Fibroblast of lung (primary cell): ENCODE measurements around the gene RTF1. TPM values are rescaled to one million over a fixed set of nuclear protein-coding genes. Genes with fewer than 3 reads are reported as not detected.

Source experiments
- DNase-seq, 2 donors: peaks; one replicate each; pipeline versions ENCODE4 v3.0.0 to v3.0.0-alpha.2; 2010; ENCODE audit warnings: low read depth in 2 of 2
- H2AFZ ChIP-seq: 2 replicates; pipeline ENCODE4 v1.5.1; 2012; ENCODE audit warnings: low read length, control low read depth, inconsistent platforms
- H3K27ac ChIP-seq: 2 replicates; pipeline ENCODE4 v1.5.1; 2011; ENCODE audit warnings: low read length, control low read depth; ENCODE audit not compliant: insufficient read depth
- H3K27me3 ChIP-seq: 2 replicates; pipeline ENCODE4 v1.5.1; 2011; ENCODE audit warnings: mild to moderate bottlenecking, low read length; ENCODE audit not compliant: control insufficient read depth, insufficient read depth
- H3K36me3 ChIP-seq: 2 replicates; pipeline ENCODE4 v1.5.1; 2011; ENCODE audit warnings: low read length; ENCODE audit not compliant: control insufficient read depth, insufficient read depth
- H3K4me1 ChIP-seq: 2 replicates; pipeline ENCODE4 v1.5.1; 2011; ENCODE audit warnings: low read length; ENCODE audit not compliant: control insufficient read depth, insufficient read depth; ENCODE audit errors: extremely low read depth
- H3K4me2 ChIP-seq: 2 replicates; pipeline ENCODE4 v1.5.1; 2011; ENCODE audit warnings: low read length, control low read depth; ENCODE audit not compliant: insufficient read depth; ENCODE audit errors: extremely low read depth
- H3K4me3 ChIP-seq, 4 experiments: fragments of 200-600 bp in 1 of 4; sonication (generic) in 1 of 4; replicated peaks in 1 of 4; 2 replicates each; pipeline ENCODE4 v1.5.1; 2011 to 2016; ENCODE audit warnings: low read length in 4 of 4, low read depth in 3 of 4, mild to moderate bottlenecking in 3 of 4, control low read depth in 2 of 4, inconsistent platforms in 1 of 4, mixed read lengths in 1 of 4; ENCODE audit not compliant: insufficient read depth in 1 of 4; ENCODE audit errors: control extremely low read depth in 1 of 4
- H3K79me2 ChIP-seq: 2 replicates; pipeline ENCODE4 v1.5.1; 2012; ENCODE audit warnings: mild to moderate bottlenecking, low read length, inconsistent platforms; ENCODE audit not compliant: control insufficient read depth, insufficient read depth
- H3K9ac ChIP-seq: 2 replicates; pipeline ENCODE4 v1.5.1; 2011; ENCODE audit warnings: mild to moderate bottlenecking, low read length, control low read depth; ENCODE audit not compliant: insufficient read depth
- H3K9me3 ChIP-seq: 2 replicates; pipeline ENCODE4 v1.5.1; 2012; ENCODE audit warnings: low read depth, low read length; ENCODE audit not compliant: control insufficient read depth, insufficient read depth
- H4K20me1 ChIP-seq: 2 replicates; pipeline ENCODE4 v1.5.1; 2011; ENCODE audit warnings: low read length; ENCODE audit not compliant: control insufficient read depth, insufficient read depth; ENCODE audit errors: extremely low read depth
- CTCF ChIP-seq, 2 donors: IDR thresholded peaks in 1 of 2; conservative IDR thresholded peaks in 1 of 2; 1 replicate in 1 of 2; 2 replicates in 1 of 2; pipeline ENCODE4 v1.5.1; 2011 to 2012; ENCODE audit warnings: low read length in 2 of 2, control low read depth in 1 of 2, inconsistent platforms in 1 of 2, low read depth in 1 of 2, mild to moderate bottlenecking in 1 of 2
- EZH2 ChIP-seq: IDR thresholded peaks from 2 replicates; pipeline ENCODE4 v1.5.1; 2012; ENCODE audit warnings: low read length, control low read depth, mild to moderate bottlenecking; ENCODE audit errors: missing control alignments
- polyA plus RNA-seq, 2 donors: library from polyadenylated mRNA; depleted of rRNA in 1 of 2; stranded (reverse) in 1 of 2; unstranded in 1 of 2; fragments of >200 nt; gene quantifications; 2 replicates each; pipeline ENCODE4 v1.2.1, GENCODE V29; 2011 to 2012; ENCODE audit warnings: missing spikeins in 1 of 2
- total RNA-seq: library from RNA; depleted of rRNA; stranded (reverse); fragments of >200 nt; gene quantifications from 2 replicates; pipeline ENCODE4 v1.2.1, GENCODE V29; 2014

RTF1 gene
- total and polyA plus RNA-seq, 2 donors (not counting 1 experiment from before 2014, with no cell fraction given), result 16.0 to 38.9 TPM

DNA sequence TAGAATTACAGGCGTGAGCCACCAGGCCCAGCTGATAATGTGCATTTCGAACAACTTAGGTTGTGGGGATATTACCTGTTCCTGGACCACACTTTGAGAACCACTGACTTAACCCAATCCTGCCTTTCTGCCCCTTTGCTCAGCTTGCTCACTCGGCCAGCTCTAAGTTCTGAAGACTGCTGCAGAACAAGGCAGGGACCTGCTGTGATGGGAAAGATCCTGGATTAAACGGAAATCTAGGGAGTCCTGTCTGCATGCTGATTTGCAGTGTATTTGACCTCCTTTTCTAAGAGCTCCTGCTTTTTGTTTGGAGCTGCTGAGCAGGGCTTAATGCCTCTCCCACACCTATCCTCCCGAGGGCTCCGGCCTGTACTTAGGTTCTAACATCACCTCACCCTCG lies 93.8 kb downstream of the RTF1 start:
- H3K36me3 ChIP-seq, result no peaks in the 10 kb centered on the region
- H3K4me3 ChIP-seq, result no peak overlapping the region
- TF ChIP-seq CTCF (conservative IDR thresholded peaks at IDR 0.05 in 1 of 2, IDR thresholded peaks at IDR 0.05 in 1 of 2; ENCODE audit: low read depth in 1 of 2, low read length in 2 of 2) (no peak), EZH2 (no peak)
- peaks cover 14% of the 10 kb centered on the region for H3K27me3 ChIP-seq
- H2AFZ ChIP-seq, result no peak overlapping the region
- peaks cover 2% of the 10 kb centered on the region for H3K4me1 ChIP-seq
- H3K9ac ChIP-seq, result no peak overlapping the region
- H3K4me2 ChIP-seq, result no peak overlapping the region
- H3K9me3 ChIP-seq, result no peaks in the 10 kb centered on the region
- no peaks in the 10 kb centered on the region for H3K79me2 ChIP-seq
- H4K20me1 ChIP-seq, result no peaks in the 10 kb centered on the region
- no peak overlapping the region for H3K27ac ChIP-seq
- no peak for DNase-seq

DNA sequence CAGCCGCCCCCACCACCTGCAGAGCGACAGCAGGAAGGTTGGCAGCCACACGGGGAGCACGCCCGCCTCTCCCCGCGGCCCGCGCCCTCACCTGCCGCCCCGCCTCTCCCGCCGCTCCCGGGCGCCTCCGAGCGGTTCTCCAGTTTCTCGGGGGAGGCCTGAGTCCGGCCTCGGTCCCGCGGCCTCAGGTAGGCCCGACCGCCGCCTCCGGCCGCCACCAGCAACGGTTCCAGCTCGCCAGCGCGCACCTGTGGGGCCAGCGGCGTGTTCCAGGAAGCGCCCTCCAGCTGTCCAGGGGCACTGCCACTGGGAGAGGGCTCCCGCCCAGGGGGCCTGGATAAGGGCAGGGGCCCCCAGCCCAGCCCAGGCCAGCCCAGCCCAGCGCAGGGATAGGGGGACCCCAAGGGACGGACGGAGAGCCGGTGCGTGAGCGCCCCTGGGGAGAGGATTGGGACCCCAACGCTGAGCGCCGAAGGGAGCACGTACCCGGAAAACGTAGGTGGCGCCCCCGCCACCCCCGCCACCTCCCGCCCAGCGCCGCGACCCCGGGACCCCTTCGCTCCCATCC lies 94.5 kb downstream of the RTF1 start:
- no peak overlapping the region for H3K27ac ChIP-seq
- H3K4me2 ChIP-seq, result no peak overlapping the region
- H3K36me3 ChIP-seq, result no peaks in the 10 kb centered on the region
- H3K9me3 ChIP-seq, result no peaks in the 10 kb centered on the region
- DNase-seq, result no peak
- H3K4me1 ChIP-seq, result peaks cover 2% of the 10 kb centered on the region
- no peak overlapping the region for H2AFZ ChIP-seq
- no peaks in the 10 kb centered on the region for H4K20me1 ChIP-seq
- peaks cover 14% of the 10 kb centered on the region for H3K27me3 ChIP-seq
- H3K9ac ChIP-seq, result no peak overlapping the region
- TF ChIP-seq CTCF (conservative IDR thresholded peaks at IDR 0.05 in 1 of 2, IDR thresholded peaks at IDR 0.05 in 1 of 2; ENCODE audit: low read depth in 1 of 2, low read length in 2 of 2) (no peak), EZH2 (no peak)
- no peaks in the 10 kb centered on the region for H3K79me2 ChIP-seq
- no peak overlapping the region for H3K4me3 ChIP-seq

DNA sequence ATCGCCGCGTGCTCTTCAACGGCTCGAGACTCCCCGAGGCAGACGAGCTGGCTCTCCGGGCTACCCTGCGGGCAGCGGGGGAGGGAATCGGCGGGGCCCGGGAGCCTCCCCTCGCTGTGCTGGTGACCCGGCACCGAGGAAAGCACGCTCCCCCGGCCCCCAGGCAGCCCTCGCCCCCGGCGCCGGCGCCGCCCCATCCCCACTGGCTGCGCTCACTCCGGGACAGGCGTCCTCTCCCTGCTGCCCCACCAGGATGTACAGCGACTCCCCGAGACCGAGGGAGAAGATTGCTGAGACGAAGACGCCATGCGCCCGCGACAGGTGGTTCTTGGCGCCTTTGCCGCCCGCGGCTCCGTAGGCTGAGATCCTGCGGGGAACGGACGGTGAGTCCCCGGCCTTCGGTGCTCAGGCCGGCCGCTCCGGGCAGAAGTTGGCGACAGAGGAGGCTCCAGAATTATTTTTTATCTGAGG lies 95.0 kb downstream of the RTF1 start:
- Histone ChIP-seq H3K36me3 (no peaks in the 10 kb centered on the region), H3K4me1 (peaks cover 2% of the 10 kb centered on the region), H3K4me3 (no peak overlapping the region), H4K20me1 (no peaks in the 10 kb centered on the region), H3K27ac (no peak overlapping the region), H3K9me3 (no peaks in the 10 kb centered on the region), H3K79me2 (no peaks in the 10 kb centered on the region), H2AFZ (no peak overlapping the region), H3K4me2 (no peak overlapping the region), H3K9ac (no peak overlapping the region), H3K27me3 (peaks cover 14% of the 10 kb centered on the region)
- TF ChIP-seq EZH2, result no peak
- no peak for TF ChIP-seq CTCF (conservative IDR thresholded peaks at IDR 0.05 in 1 of 2, IDR thresholded peaks at IDR 0.05 in 1 of 2; ENCODE audit: low read depth in 1 of 2, low read length in 2 of 2)
- DNase-seq, result no peak
